GM12872 (cell line): ENCODE measurements around the gene DNLZ.

Experiments
- TF ChIP-seq, protein P1 (sequence below): IDR thresholded peaks from 3 replicates; pipeline ENCODE4 v1.5.1; 2011; ENCODE audit warnings: low read depth, mild to moderate bottlenecking, low read length, moderate library complexity; ENCODE audit not compliant: insufficient read depth

Gene DNLZ

DNA sequence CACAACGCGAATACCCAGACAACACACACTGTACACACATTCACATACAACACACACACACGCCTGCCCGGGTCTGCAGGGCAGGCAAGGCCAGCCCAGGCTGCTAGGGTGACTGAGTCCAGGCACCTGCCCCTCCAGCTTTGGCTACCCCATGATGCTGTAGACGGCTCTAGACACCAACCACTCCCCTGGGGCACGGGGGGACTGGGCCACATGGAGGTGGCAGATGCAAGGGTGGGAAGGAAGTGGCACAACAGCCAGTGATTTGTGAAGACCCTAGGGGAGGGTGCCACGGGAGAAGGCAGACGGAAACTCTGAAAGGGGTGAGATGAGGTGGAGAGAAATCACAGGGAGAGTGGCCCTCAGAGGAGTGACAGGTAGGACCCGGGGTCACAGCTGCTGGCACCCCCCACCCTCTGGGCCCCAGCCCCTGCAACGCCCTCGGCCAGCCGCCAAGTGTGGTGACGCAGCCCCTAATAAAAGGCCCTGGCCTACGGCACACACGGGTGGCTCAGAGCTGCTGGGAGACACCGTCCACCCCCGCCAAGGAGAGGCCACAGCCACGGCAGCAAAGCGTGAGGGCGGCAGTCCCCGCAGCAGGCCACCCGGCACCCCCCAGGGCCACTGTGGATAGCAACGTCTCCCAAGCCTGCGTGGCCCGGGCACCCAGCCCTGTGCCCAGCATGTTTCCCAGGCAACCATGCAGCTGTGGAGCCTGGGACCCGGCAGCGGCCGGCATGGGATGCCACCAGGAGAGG lies 53.1 kb downstream of the DNLZ start:
- TF ChIP-seq, protein P1, sequence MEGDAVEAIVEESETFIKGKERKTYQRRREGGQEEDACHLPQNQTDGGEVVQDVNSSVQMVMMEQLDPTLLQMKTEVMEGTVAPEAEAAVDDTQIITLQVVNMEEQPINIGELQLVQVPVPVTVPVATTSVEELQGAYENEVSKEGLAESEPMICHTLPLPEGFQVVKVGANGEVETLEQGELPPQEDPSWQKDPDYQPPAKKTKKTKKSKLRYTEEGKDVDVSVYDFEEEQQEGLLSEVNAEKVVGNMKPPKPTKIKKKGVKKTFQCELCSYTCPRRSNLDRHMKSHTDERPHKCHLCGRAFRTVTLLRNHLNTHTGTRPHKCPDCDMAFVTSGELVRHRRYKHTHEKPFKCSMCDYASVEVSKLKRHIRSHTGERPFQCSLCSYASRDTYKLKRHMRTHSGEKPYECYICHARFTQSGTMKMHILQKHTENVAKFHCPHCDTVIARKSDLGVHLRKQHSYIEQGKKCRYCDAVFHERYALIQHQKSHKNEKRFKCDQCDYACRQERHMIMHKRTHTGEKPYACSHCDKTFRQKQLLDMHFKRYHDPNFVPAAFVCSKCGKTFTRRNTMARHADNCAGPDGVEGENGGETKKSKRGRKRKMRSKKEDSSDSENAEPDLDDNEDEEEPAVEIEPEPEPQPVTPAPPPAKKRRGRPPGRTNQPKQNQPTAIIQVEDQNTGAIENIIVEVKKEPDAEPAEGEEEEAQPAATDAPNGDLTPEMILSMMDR = no peak

DNA sequence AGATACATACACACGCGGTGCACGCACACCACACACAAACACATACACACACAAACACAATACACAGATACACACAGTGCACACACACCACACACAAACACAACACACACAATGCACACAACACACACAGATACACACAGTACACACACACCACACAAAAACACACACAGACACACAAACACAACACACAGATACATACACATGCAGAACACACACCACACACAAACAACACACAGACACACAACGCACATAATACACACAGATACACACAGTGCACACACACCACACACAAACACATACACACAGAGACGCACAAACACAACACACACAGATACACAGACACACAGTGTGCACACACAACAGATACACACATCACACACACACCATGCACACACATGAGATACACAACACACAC lies 53.7 kb downstream of the DNLZ start:
- TF ChIP-seq, protein P1 = no peak
